ENCODE data around the gene PIP4P1. TPM values are rescaled to one million over a fixed set of nuclear protein-coding genes. Genes with fewer than 3 reads are reported as not detected.

The PIP4P1 gene
- total RNA-seq, 1 experiment from 2014 or later = 36.1 TPM

GRCh38 chr14:20435582-20436362, 25.5 kb downstream of the PIP4P1 start, which contains the start of gene KLHL33:
TSS of gene KLHL33 (minus strand) at chr14:20436166. CDS start at chr14:20435811, 355 bp downstream.
- H3K27me3 ChIP-seq (ENCODE audit: control insufficient read depth, insufficient read depth, low read length) = no peaks in the 10 kb centered on the region; the same call in 1 of the 2 replicates
- no peak for DNase-seq
- H3K4me3 ChIP-seq (ENCODE audit: insufficient read depth, low read depth, low read length) = peak within 1 kb of the TSS; percentile 17; the same call in 1 of the 2 replicates
- no peaks in the 10 kb centered on the region for H3K36me3 ChIP-seq (replicated peaks; ENCODE audit: control insufficient read depth, insufficient read depth, low read length)

DNA sequence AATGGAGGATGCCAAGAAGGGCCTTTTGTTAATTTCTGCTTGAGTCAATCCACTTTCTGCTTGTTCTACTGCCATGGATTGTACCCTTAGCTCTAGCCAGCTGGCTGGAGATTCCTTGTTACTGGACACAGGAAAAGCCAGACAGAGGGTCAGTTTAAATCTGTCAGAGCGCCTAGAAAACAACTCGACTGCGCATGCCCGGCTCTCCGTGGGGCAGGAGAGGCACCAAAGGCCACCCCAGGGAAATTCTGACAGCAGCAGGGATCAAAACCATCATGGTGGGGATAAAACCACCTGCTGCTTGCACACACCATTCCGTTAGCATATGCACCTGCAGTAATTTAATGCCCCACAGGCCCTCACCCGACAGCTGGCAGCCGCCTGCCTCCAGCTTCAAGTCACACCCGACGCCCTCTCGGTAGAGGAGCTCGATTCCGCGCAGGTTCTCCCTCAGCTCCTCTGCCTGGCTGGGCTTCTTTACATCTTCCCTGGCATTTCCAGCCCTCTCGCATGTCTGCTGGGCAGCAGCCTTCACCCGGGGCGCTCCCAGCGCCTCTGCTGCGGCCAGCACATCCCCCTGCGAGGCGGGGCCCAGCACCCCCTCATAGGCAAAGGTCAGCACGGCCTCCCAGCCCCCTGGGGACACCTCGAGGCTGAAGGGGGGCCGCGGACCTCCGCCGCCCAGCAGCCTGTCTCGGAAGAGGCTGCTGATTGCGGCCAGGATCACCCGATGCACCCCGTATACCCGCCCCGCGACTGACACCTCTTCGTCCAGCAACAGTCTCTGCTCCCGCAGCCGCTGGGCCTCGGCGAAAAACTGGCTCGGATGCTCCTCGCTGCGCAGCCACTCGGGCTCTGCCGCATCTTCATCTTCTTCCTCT, 26.3 kb downstream of the PIP4P1 start:
- DNase-seq = peak; percentile 77
- H3K4me3 ChIP-seq (ENCODE audit: insufficient read depth, low read depth, low read length) = peak overlapping the region; percentile 17; the same call in 1 of the 2 replicates
- no peaks in the 10 kb centered on the region for H3K36me3 ChIP-seq (replicated peaks; ENCODE audit: control insufficient read depth, insufficient read depth, low read length)
- no peaks in the 10 kb centered on the region; the same call in 1 of the 2 replicates for H3K27me3 ChIP-seq (ENCODE audit: control insufficient read depth, insufficient read depth, low read length)

GRCh38 chr14:20429801-20430669, 31.2 kb downstream of the PIP4P1 start:
- H3K4me3 ChIP-seq (ENCODE audit: insufficient read depth, low read depth, low read length) = no peak overlapping the region
- H3K27me3 ChIP-seq (ENCODE audit: control insufficient read depth, insufficient read depth, low read length) = no peaks in the 10 kb centered on the region
- DNase-seq = no peak
- H3K36me3 ChIP-seq (replicated peaks; ENCODE audit: control insufficient read depth, insufficient read depth, low read length) = no peaks in the 10 kb centered on the region

- Histone ChIP-seq H3K27me3 (ENCODE audit: control insufficient read depth, insufficient read depth, low read length) (no peaks in the 10 kb centered on the region), H3K36me3 (replicated peaks; ENCODE audit: control insufficient read depth, insufficient read depth, low read length) (no peaks in the 10 kb centered on the region), H3K4me3 (ENCODE audit: insufficient read depth, low read depth, low read length) (no peak overlapping the region)
- DNase-seq = no peak
Measured at GRCh38 chr14:20428802-20429201, 32.4 kb downstream of the PIP4P1 start.

DNA sequence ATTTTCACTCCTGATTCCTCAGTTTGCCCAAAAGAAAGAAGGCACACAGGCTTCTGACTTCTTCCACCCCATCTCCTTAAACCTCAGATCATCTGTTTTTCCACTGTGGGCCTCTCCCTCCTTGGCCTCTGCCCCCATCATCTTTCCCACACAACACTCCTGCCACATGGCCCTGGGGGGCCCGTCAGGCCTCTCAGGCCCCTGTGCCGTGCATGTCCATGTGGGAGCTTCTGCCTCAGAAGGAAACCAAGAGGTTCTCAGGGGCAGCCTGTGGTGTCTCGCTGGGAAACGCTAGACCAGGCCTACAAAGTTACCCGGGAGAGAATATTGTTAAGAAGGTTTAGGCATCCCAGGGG, 33.2 kb downstream of the PIP4P1 start:
- Histone ChIP-seq H3K4me3 (ENCODE audit: insufficient read depth, low read depth, low read length) (no peak overlapping the region), H3K27me3 (ENCODE audit: control insufficient read depth, insufficient read depth, low read length) (no peaks in the 10 kb centered on the region), H3K36me3 (replicated peaks; ENCODE audit: control insufficient read depth, insufficient read depth, low read length) (no peaks in the 10 kb centered on the region)
- no peak for DNase-seq

GRCh38 chr14:20427231-20428009, 33.8 kb downstream of the PIP4P1 start:
- Histone ChIP-seq H3K27me3 (ENCODE audit: control insufficient read depth, insufficient read depth, low read length) (no peaks in the 10 kb centered on the region), H3K4me3 (ENCODE audit: insufficient read depth, low read depth, low read length) (no peak overlapping the region), H3K36me3 (replicated peaks; ENCODE audit: control insufficient read depth, insufficient read depth, low read length) (no peaks in the 10 kb centered on the region)
- no peak for DNase-seq

GRCh38 chr14:20424851-20425250, 36.4 kb downstream of the PIP4P1 start:
- DNase-seq = no peak
- H3K4me3 ChIP-seq (ENCODE audit: insufficient read depth, low read depth, low read length) = no peak overlapping the region
- H3K36me3 ChIP-seq (replicated peaks; ENCODE audit: control insufficient read depth, insufficient read depth, low read length) = no peaks in the 10 kb centered on the region
- H3K27me3 ChIP-seq (ENCODE audit: control insufficient read depth, insufficient read depth, low read length) = no peaks in the 10 kb centered on the region

DNA sequence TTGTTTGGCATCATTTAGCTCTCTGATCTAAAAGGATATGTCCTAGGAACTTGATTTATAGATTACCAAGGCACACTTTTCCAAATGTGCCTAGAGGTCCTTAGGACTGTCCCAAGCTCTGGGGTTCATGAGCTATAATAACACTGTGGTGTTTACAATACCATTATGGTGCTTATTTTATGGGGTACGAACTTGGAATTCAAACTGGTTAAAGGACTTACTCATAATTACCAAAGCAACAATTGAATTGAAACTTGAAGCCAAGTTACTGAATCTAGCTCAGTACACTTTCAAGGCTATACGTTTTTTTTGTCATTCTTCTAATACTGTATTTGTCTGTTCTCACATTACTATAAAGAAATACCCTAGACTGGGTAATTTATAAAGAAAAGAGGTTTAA, 38.3 kb downstream of the PIP4P1 start:
- DNase-seq = no peak
- H3K36me3 ChIP-seq (replicated peaks; ENCODE audit: control insufficient read depth, insufficient read depth, low read length) = no peaks in the 10 kb centered on the region
- no peak overlapping the region for H3K4me3 ChIP-seq (ENCODE audit: insufficient read depth, low read depth, low read length)
- no peaks in the 10 kb centered on the region for H3K27me3 ChIP-seq (ENCODE audit: control insufficient read depth, insufficient read depth, low read length)

- no peak overlapping the region for H3K4me3 ChIP-seq (ENCODE audit: insufficient read depth, low read depth, low read length)
- H3K36me3 ChIP-seq (replicated peaks; ENCODE audit: control insufficient read depth, insufficient read depth, low read length) = no peaks in the 10 kb centered on the region
- H3K27me3 ChIP-seq (ENCODE audit: control insufficient read depth, insufficient read depth, low read length) = no peaks in the 10 kb centered on the region
- DNase-seq = no peak
Measured at GRCh38 chr14:20421267-20421666, 40.0 kb downstream of the PIP4P1 start.

DNA sequence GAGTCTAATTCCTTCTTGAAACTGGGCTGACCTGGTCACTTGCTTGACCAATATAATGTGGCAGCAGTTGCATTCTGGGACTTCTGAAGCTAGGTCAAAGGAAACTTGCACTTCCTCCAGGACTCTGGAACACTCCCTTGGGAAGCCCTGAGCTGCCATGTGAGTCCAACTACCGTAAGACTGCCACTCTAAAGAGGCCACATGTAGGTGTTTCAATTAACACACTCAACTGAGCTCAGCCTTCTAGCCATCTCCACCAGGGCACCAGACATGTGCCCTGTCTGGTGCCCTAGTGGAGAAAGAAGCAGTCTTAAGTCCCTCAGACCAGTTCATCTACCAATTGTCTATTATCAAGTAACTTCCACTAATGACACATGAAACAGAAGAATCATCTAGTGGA, 41.8 kb downstream of the PIP4P1 start:
- DNase-seq = no peak
- no peaks in the 10 kb centered on the region for H3K36me3 ChIP-seq (replicated peaks; ENCODE audit: control insufficient read depth, insufficient read depth, low read length)
- H3K27me3 ChIP-seq (ENCODE audit: control insufficient read depth, insufficient read depth, low read length) = no peaks in the 10 kb centered on the region
- no peak overlapping the region for H3K4me3 ChIP-seq (ENCODE audit: insufficient read depth, low read depth, low read length)

- DNase-seq = no peak
- Histone ChIP-seq H3K36me3 (replicated peaks; ENCODE audit: control insufficient read depth, insufficient read depth, low read length) (no peaks in the 10 kb centered on the region), H3K4me3 (ENCODE audit: insufficient read depth, low read depth, low read length) (no peak overlapping the region), H3K27me3 (ENCODE audit: control insufficient read depth, insufficient read depth, low read length) (no peaks in the 10 kb centered on the region)
Measured at GRCh38 chr14:20418501-20418909, 42.7 kb downstream of the PIP4P1 start.

DNA sequence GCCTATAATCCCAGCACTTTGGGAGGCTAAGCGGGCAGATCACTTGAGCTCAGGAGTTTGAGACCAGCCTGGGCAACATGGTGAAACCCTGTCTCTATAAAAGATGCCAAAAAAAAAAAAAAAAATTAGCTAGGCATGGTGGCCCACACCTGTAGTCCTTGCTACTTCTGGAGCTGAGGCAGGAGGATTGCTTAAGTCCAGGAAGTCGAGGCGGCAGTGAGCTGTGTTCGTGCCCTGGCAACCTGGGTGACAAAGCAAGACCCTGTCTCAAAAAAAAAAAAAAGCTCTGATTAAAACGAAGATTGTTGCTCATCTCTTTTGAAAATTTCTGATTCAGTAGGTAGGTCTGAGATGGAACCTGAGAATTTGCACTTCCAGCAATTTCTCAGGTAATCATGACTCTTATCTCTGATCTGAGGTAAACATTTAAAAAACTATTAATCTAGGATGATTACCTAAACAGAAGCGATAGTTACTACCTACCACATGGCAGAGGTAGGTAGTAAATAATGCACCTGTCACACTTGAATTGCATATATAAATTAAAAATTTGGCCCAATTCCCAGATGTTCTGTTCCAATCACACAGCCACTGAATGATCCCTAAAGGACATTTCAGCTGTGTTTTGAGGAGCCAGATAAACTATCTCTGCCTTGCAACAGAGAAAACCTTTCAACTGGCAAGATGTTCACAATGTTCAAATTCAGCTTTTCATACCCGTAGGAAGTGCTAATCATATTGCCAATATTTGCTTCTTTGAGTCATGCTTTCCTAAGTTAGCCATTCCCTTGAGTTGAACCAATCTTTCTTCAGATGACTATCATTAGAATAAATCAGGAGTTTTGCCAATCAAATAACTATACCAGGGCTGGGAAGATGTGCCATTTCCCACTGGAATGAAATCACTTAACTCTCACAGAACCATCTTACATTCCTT, 43.7 kb downstream of the PIP4P1 start:
- no peak overlapping the region for H3K4me3 ChIP-seq (ENCODE audit: insufficient read depth, low read depth, low read length)
- H3K27me3 ChIP-seq (ENCODE audit: control insufficient read depth, insufficient read depth, low read length) = no peaks in the 10 kb centered on the region
- H3K36me3 ChIP-seq (replicated peaks; ENCODE audit: control insufficient read depth, insufficient read depth, low read length) = no peaks in the 10 kb centered on the region
- DNase-seq = no peak

DNA sequence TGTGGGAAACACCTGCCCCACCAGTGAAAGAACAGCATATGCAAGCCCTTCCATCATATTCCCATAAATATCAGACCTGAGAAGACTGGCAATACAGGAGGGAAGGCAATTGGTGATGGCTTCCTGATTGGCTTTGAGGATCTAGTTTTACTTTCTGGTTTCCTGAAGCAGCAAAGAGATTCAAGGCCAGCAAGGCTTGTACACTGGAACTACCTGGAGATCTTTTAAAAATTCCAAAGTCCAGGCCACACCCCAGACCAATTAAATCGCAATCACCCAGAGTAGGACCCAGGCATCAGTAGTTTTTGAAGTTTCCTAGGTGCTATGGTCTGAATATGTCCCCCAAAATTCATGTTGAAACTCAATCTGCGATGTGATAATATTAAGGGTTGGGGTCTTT, 45.0 kb downstream of the PIP4P1 start:
- H3K27me3 ChIP-seq (ENCODE audit: control insufficient read depth, insufficient read depth, low read length) = no peaks in the 10 kb centered on the region
- no peak for DNase-seq
- H3K36me3 ChIP-seq (replicated peaks; ENCODE audit: control insufficient read depth, insufficient read depth, low read length) = no peaks in the 10 kb centered on the region
- no peak overlapping the region for H3K4me3 ChIP-seq (ENCODE audit: insufficient read depth, low read depth, low read length)
